Keratinocyte (primary cell): ENCODE measurements around the gene CPOX. TPM values are rescaled to one million over a fixed set of nuclear protein-coding genes. Genes with fewer than 3 reads are reported as not detected.

Experiments used
- DNase-seq: peaks from one replicate; pipeline ENCODE4 v3.0.0-alpha.2; 2011; ENCODE audit warnings: low read depth, missing footprints, low spot score
- FAIRE-seq: peaks from 2 replicates; lab custom pipeline; 2011; peaks lifted over from hg19 to GRCh38; lab: Jason Lieb, UNC
- H2AFZ ChIP-seq: 2 replicates; pipeline ENCODE4 v1.6.0; 2012; ENCODE audit warnings: low read length, control low read depth, inconsistent platforms; ENCODE audit not compliant: control insufficient read depth
- H3K27ac ChIP-seq: 2 replicates; pipeline ENCODE4 v1.5.1; 2011; ENCODE audit warnings: low read length; ENCODE audit not compliant: control insufficient read depth, insufficient read depth
- H3K27me3 ChIP-seq: 3 replicates; pipeline ENCODE4 v1.6.0; 2011; ENCODE audit warnings: low read length; ENCODE audit not compliant: control insufficient read depth, insufficient read depth; ENCODE audit errors: extremely low read depth
- H3K36me3 ChIP-seq, 2 experiments: 2 replicates in 1 of 2; 3 replicates in 1 of 2; pipeline ENCODE4 v1.5.1; 2011; ENCODE audit warnings: low read length in 2 of 2, mild to moderate bottlenecking in 1 of 2; ENCODE audit not compliant: control insufficient read depth in 2 of 2, insufficient read depth in 2 of 2; ENCODE audit errors: extremely low read depth in 1 of 2
- H3K4me1 ChIP-seq: 3 replicates; pipeline ENCODE4 v1.5.1; 2011; ENCODE audit warnings: low read length; ENCODE audit not compliant: control insufficient read depth, insufficient read depth; ENCODE audit errors: extremely low read depth
- H3K4me2 ChIP-seq: 3 replicates; pipeline ENCODE4 v1.6.0; 2011; ENCODE audit warnings: low read depth, low read length; ENCODE audit not compliant: control insufficient read depth, insufficient read depth; ENCODE audit errors: extremely low read depth
- H3K4me3 ChIP-seq, 3 experiments: fragments of 200-600 bp in 1 of 3; sonication (generic) in 1 of 3; 2 replicates in 2 of 3; 3 replicates in 1 of 3; pipeline ENCODE4 v1.5.1; 2011 to 2016; ENCODE audit warnings: low read length in 3 of 3, mild to moderate bottlenecking in 3 of 3, control low read depth in 2 of 3, inconsistent platforms in 1 of 3, low read depth in 1 of 3, mixed read lengths in 1 of 3, mixed run types in 1 of 3, moderate library complexity in 1 of 3; ENCODE audit not compliant: control insufficient read depth in 2 of 3, insufficient read depth in 2 of 3; ENCODE audit errors: extremely low read depth in 1 of 3
- H3K79me2 ChIP-seq: 2 replicates; pipeline ENCODE4 v1.6.0; 2012; ENCODE audit warnings: low read length; ENCODE audit not compliant: control insufficient read depth, insufficient read depth
- H3K9ac ChIP-seq: 3 replicates; pipeline ENCODE4 v1.6.0; 2011; ENCODE audit warnings: low read length; ENCODE audit not compliant: control insufficient read depth, insufficient read depth; ENCODE audit errors: extremely low read depth
- H3K9me1 ChIP-seq: 3 replicates; pipeline ENCODE4 v1.6.0; 2011; ENCODE audit warnings: low read length; ENCODE audit not compliant: control insufficient read depth, insufficient read depth; ENCODE audit errors: extremely low read depth
- H3K9me3 ChIP-seq: 2 replicates; pipeline ENCODE4 v1.5.1; 2012; ENCODE audit warnings: low read depth, low read length; ENCODE audit not compliant: control insufficient read depth
- H4K20me1 ChIP-seq: 3 replicates; pipeline ENCODE4 v1.6.0; 2011; ENCODE audit warnings: low read length; ENCODE audit not compliant: control insufficient read depth, insufficient read depth; ENCODE audit errors: extremely low read depth
- CTCF ChIP-seq, 3 experiments: IDR thresholded peaks in 1 of 3; conservative IDR thresholded peaks in 1 of 3; optimal IDR thresholded peaks in 1 of 3; 2 replicates in 2 of 3; 3 replicates in 1 of 3; pipeline versions ENCODE3 to v1.5.1; 2011; ENCODE audit warnings: low read length in 3 of 3, mild to moderate bottlenecking in 3 of 3, moderate library complexity in 2 of 3, control low read depth in 1 of 3, inconsistent platforms in 1 of 3; ENCODE audit not compliant: insufficient read depth in 2 of 3; ENCODE audit errors: extremely low read depth in 1 of 3
- EZH2 ChIP-seq: IDR thresholded peaks from one replicate; pipeline ENCODE4 v1.6.1; 2012; ENCODE audit warnings: inconsistent platforms, mild to moderate bottlenecking, low read length, moderate library complexity
- dilution Hi-C: fragments of 300-500 bp; cut with MboI; formaldehyde crosslinking; loops from one replicate; pipeline ENCODE4 v1.7.0; 2020; ENCODE audit warnings: low sequenced_read_pairs; ENCODE audit not compliant: extremely low pct_ligation_motif_present
- polyA plus RNA-seq, 5 experiments: library from polyadenylated mRNA; depleted of rRNA in 3 of 5; stranded (reverse) in 3 of 5; stranded (forward) in 1 of 5; unstranded in 1 of 5; fragments of >200 nt; gene quantifications; 1 replicate in 1 of 5; 2 replicates in 3 of 5; 3 replicates in 1 of 5; pipeline versions ENCODE4 v1.2.1 to v1.2.3, GENCODE V29; 2011 to 2012; ENCODE audit warnings: missing spikeins in 2 of 5, low read depth in 1 of 5, low replicate concordance in 1 of 5

Gene CPOX
- polyA plus RNA-seq, 1 donor (not counting 4 experiments of a cell fraction or from before 2014, with no cell fraction given), result 29.4 TPM

GRCh38 chr3:98582042-98582441 lies 11.4 kb downstream of the CPOX start:
- DNase-seq (no peak), FAIRE-seq (no peak)
- dilution Hi-C loops, result no loop called here
- Histone ChIP-seq H3K79me2 (no peaks in the 10 kb centered on the region), H3K9me3 (no peaks in the 10 kb centered on the region), H3K27me3 (no peaks in the 10 kb centered on the region), H3K36me3 (peaks cover 3 to 4% of the 10 kb centered on the region in 2 experiments), H3K27ac (no peak overlapping the region), H3K4me2 (no peak overlapping the region), H3K9ac (no peak overlapping the region), H2AFZ (no peak overlapping the region), H4K20me1 (no peaks in the 10 kb centered on the region), H3K9me1 (no peaks in the 10 kb centered on the region), H3K4me3 (no peak overlapping the region), H3K4me1 (peaks cover 12% of the 10 kb centered on the region)
- TF ChIP-seq CTCF (optimal IDR thresholded peaks at IDR 0.05 in 1 of 3, IDR thresholded peaks at IDR 0.05 in 1 of 3, conservative IDR thresholded peaks at IDR 0.05 in 1 of 3; ENCODE audit: extremely low read depth in 1 of 3, insufficient read depth in 2 of 3, low read length in 3 of 3) (no peak), EZH2 (no peak)

GRCh38 chr3:98581474-98581873 lies 11.9 kb downstream of the CPOX start:
- H3K36me3 ChIP-seq, result peaks cover 3 to 4% of the 10 kb centered on the region in 2 experiments
- no peaks in the 10 kb centered on the region for H3K9me1 ChIP-seq
- no peaks in the 10 kb centered on the region for H3K9me3 ChIP-seq
- H3K4me2 ChIP-seq, result no peak overlapping the region
- DNase-seq (no peak), FAIRE-seq (no peak)
- no peaks in the 10 kb centered on the region for H3K27me3 ChIP-seq
- TF ChIP-seq EZH2 (no peak), CTCF (optimal IDR thresholded peaks at IDR 0.05 in 1 of 3, IDR thresholded peaks at IDR 0.05 in 1 of 3, conservative IDR thresholded peaks at IDR 0.05 in 1 of 3; ENCODE audit: extremely low read depth in 1 of 3, insufficient read depth in 2 of 3, low read length in 3 of 3) (no peak)
- H2AFZ ChIP-seq, result no peak overlapping the region
- no peak overlapping the region for H3K9ac ChIP-seq
- no peaks in the 10 kb centered on the region for H3K79me2 ChIP-seq
- dilution Hi-C loops, result no loop called here
- H4K20me1 ChIP-seq, result no peaks in the 10 kb centered on the region
- H3K4me3 ChIP-seq, result no peak overlapping the region
- H3K4me1 ChIP-seq, result peaks cover 13% of the 10 kb centered on the region
- H3K27ac ChIP-seq, result no peak overlapping the region
